D341Med (cell line): ENCODE data around the gene EMC6.

Experiments
- DNase-seq: peaks from one replicate; pipeline ENCODE4 v3.0.0; 2012; ENCODE audit warnings: low spot score

The EMC6 gene

DNA sequence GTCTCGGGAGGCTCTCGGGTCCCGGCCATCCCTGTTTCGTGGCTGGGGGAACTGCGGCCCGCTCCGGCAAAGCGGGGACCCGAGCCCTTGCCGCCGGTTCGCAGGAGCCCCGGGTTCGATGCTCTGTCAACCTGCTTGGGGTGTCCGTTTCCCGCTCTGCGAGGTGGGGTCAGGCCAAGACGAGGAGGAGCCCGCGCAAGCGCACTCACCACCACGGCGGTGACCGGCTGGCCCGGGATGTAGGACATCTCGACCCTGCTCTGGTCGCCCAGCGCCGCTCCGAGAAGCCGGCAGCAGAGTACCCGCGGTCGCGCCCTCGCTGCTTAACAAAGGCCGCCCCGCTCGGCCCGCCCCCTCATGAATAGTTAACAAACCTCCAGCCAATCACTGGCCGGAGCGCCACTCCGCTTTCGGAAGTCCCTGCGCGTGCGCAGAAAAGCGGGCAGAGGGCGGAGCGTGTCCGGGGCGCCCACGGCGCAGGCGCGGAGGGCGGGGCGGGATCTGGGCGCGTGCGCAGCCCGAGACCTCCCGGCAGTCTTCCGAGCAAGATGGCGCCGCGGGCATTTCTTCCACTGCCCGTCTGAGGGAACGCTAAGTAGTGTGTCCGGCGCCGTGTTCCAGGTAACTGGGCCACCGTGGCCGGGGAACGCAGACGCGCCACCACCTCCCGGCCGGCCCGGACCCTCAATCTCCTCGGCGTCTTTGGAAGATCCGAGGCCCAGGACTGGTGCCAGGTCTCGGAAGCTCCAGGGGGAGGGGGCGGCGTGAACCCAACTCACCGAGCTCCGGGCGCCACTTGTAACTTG, at the start of gene EMC6, which contains the start of gene TAX1BP3:
EMC6 (plus strand) TSS at position 534 of the 806 bp plus-strand sequence. CDS start 335 bp downstream, outside the sequence.
TAX1BP3 (minus strand) TSS at position 300 of the 806 bp plus-strand sequence; CDS start at position 248, 52 bp downstream.
- peak; percentile 97 for DNase-seq

DNA sequence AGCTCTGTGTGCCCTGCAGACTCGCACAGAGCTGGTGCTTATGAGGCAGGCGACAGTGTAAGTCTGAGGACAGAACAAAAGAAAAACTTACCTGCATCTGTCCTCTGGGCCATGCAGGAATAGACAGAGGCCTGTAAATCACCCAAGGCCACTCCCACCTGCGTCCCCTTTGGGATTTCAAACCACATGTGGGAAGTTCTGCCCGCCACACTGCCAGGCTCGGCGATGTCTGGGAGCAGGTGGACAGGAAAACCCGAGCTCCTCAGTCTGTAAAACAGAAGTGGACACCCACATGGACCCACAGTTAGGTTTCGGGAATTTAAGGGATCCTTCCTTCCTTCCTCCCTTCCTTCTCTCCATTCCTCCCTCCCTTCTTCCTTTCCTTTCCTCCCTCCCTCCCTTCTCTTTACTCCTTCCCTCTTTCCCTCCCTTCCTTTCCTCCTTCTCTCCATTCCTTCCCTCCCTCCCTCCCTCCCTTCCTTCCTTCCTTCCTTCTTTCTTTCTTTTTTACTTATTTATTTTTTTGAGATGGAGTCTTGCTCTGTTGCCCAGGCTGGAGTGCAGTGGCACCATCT, 47.4 kb upstream of the EMC6 start:
- DNase-seq, result no peak

DNA sequence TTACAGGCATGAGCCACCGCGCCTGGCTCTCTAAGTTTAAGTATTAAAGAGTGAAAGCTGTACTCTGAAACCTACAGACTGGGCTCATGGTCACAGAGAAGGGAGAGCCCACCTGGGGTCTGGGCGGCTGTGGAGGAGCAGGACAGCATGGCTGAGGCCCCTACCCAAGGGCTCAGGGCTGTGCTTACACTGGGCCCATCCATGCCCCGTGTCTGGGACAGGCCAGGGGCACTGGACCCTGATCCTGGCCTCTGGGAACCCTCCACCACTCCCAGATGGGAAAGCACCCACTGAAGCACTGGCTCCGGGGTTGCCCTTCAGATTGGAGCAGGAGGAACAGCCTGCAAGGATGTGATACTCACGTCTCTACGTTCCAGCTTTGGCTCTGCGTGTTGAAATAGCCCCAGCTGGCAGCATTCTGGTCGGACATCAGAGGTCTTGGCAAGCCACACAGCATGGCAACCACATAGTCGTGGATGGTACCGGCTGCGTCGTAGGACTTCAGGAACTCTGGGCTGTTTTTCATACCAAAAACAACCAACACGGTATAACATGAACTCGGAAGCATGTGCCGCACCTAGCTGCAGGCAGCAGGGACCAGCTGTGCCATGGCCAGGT, 45.5 kb upstream of the EMC6 start:
- DNase-seq, result no peak

DNA sequence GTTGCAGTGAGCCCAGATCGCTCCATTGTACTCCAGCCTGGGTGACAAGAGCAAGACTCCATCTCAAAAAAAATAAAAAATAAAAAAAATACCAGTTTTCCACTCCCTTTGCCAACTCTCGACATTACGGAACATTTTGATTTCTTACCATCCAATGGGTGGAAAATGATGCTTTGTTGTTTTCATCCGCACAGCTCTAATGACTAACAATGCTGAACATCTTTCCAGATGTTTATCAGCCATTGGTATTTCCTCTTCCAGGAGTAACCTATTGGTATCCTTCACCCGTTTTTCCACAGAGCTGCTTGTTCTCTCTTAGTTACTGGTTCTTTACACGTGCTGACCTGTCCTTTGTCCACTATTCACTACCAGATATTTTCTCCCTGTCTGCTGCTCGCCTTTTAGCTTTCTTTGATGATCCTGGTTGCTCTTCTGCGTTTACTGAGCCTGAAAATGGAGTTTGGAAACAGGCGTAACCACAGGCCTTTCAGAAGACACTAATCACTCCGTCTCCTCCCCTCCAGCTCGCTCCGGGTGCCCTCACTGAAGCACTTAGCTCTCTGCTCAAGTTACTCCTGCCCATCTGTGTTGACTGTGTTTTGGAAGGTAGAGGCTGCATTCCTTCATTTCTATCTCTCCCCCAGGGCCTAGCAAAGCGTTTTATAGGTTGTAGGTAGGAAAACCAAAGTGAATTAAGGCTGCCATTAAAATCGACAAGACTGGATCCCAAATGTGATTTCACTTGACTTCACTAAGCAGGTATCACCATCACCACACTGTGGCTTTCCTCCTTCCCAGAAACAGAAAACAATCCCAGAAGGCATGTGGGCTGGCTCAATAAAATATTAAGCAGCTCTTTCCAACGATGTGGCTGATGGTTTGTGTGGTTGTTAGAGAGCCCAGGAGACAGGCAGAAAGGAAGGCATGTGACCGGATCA, 41.5 kb upstream of the EMC6 start:
- DNase-seq, result no peak

DNA sequence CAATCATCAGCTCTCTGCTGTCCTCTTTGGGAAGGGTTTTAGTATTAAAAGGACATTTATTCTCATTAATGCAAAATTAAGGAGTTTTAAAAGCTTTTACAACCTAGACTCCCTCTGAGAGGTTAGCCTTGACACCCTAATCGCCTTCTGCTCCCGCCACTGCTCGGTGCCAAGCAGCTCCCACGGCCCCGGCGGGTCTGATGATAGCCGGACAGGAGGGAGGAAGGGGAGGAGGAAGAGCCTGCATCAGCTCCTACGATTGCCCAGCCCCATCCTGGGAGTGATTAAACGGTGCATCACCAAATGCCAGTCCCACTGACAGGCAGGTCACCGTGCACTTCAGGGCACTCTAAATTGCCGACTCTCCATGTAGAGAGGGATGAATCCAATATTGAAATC, 40.8 kb upstream of the EMC6 start:
- no peak for DNase-seq

DNA sequence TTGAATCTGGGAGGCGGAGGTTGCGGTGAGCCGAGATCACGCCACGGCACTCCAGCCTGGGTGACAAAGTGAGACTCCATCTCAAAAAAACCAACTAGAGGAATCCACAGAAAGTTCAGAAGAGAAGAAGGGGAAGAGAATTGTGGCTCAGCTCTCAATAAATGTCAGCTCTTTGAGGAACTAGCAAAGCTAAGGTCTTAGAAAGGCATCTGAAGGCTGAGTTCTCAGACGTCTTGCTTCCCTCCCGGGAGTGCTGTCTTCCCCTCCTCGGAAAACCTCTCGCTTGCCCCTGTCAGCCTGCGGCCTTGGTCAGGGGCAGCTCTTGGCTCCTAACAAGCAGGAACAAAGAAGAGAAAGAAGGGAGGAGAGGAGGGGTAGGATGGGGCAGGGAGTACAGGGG, 37.8 kb upstream of the EMC6 start:
- no peak for DNase-seq

DNA sequence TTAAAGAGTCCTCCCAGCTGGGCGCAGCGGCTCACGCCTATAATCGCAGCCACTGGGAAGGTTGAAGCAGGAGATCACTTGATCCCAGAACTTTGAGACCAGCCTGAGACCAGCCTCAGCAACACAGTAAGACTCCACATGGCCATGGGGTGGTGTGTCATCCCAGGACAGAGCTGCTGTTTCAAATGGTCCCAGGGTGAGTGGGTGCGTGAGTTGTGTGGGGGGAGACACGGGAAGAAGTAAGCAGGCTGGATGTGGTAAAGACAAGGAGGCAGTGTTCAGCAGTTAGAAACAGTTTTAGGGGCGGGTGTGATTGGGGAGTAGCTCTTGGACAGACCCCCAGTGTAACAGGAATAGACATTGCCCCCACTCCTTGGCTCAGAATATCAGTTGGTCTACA, 36.3 kb upstream of the EMC6 start:
- no peak for DNase-seq

DNA sequence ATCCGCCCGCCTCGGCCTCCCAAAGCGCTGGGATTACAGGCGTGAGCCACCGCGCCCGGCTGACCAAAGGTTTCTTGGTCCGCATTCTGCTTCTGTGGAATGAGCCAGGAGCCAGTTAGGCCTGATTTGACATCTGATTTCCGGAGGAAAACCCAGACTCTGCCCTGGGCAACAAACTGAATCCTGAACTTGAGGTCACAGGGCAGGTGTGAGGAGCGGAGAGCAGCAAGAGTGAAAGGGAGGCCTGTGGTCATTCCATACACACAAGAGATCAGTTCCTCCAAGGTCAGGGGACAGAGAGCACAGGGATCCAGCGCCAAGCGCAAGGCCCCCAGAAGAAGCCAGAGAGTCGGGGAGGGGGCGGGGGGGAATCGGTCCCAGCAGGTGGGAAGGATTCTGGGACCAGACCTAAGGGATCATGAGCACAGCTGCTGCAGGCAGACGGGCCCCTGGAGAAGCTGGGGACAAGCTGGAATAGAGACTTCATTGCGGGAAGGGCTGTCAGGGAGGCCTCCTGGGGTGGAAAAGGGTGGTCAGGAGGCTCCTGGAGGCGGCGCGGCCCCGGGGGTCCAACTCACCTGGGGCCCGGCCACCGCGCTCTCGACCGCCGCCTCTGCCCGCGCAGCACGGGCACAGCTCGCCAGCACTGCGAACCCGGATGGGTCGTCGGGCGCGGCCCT, 33.0 kb upstream of the EMC6 start:
- no peak for DNase-seq

DNA sequence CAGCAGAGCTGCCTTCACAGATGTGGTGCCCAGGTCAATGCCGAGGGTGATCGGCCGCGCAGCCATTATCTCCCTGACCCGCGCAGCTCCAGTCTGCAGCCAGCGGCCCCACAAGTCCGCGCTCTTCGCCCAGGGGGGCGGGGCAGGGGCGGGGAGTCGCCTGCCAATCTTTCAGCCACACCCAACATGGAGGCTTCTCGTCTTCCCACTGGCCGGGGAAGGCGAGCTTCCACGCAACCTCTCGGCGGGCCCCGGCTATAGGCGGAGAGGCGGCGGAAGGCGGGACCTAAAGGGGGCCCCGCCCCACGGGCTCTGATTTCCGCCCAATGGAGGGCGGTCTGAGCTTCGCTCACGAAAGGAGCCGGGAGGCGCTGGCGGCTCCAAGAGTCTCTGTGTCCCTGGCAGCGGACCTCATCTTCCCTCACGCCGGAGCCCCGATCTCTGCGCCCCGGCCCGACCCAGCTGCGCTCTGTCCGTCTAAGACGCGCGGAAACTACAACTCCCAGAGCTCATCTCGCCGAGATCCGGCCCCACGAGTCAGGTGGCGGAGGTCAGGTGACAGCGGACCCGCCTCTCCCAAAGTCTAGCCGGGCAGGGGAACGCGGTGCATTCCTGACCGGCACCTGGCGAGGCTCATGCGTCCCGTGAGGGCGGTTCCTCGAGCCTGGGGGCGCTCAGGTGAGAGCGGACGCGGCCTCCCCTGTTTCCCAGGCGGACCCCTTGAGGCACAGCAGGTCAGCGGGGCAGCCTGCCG, 32.3 kb upstream of the EMC6 start, which contains the start of the genes CTNS and SHPK:
CTNS (plus strand) TSS at position 607 of the 754 bp plus-strand sequence. CDS start 3,447 bp downstream, outside the sequence.
SHPK (minus strand) TSS at position 97 of the 754 bp plus-strand sequence; CDS start at position 66, 31 bp downstream.
- DNase-seq, result peak; percentile 93

DNA sequence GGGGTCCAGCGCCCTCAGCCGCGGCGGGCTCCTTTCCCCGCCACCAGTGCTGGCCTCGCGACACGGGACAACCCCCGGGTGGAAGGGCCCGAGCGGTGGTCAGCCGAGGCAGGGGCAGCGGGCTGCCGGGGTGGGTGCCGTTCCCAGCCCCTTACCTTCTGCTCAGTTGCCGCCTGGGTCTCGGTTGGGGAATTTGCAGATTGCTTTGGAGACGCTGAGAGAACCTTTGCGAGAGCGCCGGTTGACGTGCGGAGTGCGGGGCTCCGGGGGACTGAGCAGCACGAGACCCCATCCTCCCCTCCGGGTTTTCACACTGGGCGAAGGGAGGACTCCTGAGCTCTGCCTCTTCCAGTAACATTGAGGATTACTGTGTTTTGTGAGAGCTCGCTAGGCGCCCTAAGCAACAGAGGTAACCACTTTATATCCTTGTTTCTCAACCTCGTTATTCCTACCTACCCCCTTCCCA, 31.7 kb upstream of the EMC6 start:
- DNase-seq, result no peak

DNA sequence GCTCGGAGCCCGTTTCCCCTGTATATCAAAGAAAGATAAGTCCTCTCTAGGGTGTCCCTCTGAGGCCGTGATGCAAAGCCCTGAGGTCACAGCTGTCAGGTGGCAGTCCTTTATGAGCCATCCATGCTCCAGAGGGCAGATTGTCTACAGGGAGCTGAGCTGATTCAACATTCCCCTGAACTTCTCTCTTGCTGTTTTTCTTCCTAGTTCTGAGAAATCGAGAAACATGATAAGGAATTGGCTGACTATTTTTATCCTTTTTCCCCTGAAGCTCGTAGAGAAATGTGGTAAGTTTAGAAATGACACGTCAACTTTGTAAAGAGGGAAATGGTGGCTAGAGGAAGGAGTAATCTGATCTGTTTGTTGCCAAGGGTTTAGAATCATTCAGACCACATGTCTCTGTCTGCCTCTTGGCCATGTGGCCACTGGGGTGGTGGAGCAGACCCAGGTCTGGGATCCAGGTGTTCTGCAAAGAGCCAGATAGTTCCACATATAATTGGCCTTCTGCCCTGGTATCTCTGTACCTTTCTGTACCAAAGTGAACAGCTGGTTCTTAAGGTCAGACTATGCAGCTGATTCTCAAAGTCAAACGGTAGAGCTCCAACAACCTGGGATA, 28.5 kb upstream of the EMC6 start:
- DNase-seq, result no peak

DNA sequence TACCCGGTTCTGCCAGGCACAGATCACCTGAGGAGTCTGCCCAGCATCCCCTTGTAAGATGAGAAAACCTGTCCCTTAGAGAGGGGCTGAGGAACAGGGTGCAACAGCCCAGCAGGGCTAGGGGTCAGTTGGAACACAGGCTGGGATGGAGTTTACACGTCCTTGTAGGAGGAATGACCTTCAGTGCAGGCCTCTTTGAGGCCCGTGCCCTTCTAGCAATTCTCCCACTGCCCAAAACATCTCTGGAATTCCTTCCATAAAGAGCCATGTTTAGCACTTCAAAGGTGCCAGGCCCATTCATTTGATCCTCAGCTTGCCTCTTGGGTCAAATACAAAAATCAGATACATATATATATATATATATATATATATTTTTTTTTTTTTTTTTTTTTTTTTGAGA, 27.6 kb upstream of the EMC6 start:
- no peak for DNase-seq

DNA sequence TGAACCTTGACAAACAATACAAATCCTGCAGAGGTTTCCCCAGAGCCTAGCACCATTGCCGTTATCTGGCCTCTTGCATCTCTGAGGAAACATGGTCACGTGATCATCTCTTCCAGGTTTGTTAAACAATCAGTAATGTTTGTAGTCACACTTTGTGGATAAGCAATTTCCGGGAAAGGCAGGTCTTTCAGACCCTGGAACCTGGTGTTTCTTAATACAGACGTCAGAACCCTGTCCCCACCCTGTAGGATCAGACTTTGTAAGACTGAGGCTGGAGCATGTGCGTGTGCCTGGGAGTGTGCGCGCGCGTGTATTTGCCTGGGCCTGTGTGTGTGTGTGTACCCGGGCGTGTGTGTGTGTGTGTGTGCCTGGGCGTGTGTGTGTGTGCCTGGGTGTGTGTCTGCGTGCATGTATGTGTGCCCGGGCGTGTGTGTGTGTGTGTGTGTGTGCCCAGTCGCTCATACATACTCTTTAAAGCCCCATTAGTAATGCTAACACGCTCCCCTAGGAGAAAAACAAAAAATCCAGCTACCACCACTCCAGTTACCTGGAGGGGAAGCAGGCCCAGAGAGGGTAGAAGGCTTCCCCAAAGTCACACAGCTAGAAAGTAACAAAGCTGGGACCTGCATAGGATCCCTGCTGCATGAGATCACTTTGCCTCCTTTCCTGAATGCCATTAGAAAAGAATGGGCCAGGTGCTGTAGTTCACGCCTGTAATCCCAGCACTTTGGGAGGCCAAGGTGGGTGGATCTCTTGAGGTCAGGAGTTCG, 26.7 kb upstream of the EMC6 start:
- no peak for DNase-seq

DNA sequence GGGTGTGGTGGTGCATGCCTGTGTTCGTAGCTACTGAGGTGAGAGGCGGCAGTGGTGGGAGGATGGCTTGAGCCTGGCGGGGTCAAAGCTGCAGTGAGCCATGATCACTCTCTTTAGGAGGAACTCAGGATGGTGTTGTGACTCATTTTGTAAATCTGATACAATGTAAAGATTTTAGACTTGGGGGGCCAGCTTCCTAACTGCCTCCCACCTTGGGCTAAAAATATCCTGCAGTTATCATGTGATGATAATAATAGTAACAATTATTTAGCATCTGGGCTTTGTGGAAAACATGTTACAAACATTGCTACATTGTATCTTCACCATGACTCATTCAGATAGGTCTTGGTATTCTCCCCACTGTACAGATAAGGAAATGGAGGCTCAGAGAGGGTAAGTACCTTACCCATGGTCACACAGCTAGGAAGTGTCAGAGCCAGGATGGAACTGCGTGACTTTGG, 24.7 kb upstream of the EMC6 start:
- no peak for DNase-seq

DNA sequence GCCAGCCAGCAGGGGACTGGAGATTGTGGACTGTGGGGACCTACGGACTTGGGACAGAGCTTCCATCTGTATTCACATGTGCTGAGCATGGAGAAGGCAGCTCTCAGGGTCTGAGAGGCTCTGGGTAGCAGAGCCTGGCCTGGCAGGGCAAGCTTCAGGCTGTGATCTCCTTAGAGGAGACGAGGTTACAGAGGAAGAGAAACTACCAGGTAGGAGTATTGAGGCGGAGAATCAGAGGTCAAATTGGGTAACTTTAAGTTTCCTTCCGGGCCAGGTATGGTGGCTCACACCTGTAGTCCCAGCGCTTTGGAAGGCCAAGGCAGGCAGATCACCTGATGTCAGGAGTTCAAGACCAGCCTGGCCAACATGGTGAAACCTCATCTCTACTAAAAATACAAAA, 23.3 kb upstream of the EMC6 start:
- no peak for DNase-seq

DNA sequence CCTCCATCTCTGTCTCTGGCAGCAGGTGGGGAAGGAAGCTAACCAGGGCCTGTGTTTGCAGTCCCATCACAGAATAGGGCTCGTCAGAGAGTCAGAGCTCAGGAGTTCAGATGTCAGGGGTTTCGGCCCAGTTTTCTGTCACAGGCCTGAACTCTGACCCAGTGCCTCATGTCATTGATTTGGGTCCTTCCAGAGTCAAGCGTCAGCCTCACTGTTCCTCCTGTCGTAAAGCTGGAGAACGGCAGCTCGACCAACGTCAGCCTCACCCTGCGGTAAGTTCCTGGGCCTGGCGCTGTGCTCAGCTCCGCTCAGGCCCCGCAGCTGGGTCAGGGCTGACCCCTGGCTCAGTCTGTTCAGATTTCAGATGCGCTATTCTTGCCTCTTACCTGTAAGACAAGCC, 21.4 kb upstream of the EMC6 start:
- no peak for DNase-seq

DNA sequence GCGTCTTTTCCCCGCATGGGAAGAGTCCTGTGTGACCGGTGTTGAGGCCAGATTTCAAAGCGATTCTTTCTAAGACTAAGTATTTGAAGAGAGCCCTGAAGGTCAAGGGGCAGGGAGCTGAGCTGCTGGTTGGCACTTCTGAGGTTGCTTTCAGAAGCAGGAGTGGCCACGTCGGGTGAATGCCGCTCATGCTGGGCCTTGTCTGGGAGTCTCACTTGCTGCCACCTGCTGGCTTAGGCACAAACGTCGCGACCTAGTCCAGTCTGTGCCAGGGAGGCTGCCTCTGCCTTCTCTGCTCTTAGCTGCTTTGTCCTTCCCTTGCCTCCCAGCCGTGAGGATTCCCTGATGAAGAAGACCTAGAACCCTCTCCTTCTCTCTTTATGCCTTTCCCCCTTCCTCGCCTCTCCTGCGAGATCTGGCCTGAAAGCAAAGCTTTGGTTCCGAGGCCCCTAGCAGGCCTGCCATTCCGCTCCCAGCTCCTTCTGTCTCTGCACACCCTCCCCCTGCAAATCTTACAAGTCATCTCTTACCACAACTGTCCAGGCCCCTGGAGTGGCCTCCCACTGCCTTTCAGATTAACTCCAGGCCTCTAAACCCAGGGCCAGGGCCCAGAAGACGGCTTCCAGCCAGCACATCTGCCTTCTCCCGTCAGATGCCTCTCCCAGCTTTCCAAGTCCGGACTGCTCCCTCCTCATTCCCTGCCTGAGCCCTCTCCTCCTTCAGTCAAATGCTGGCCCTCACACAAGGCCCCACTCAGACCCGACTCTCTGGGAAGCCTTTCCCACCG, 20.6 kb upstream of the EMC6 start:
- DNase-seq, result peak; percentile 68

DNA sequence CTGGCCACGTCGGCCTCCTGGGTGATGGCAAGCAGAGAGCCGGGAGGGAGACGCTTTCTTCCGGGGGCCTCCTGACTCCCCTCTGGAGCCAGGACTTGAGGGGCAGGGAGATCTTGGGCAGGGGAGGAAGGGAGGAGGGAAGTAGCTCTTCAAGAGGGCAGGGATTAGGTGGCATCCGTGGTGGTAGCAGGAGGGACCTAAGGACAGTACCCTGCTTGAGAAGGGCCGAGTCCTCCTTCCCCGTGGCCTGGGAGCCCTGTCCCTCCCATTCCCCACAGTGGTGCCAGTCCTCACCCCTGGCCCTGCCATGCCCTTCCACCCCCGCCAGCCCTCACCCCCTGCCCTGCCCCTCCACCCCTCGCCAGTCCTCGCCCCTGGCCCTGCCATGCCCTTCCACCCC, 12.8 kb upstream of the EMC6 start:
- DNase-seq, result no peak
